Coronary artery (tissue), 2 donors: ENCODE results near the gene LOXL1.

Experiments used
- DNase-seq: peaks from one replicate; pipeline ENCODE4 v3.0.0-alpha.2; 2017; ENCODE audit warnings: low spot score
- H3K27ac ChIP-seq, 2 donors: fragments of 200-600 bp; sonication (generic); one replicate each; pipeline ENCODE4 v1.5.1; 2016 to 2019
- H3K4me3 ChIP-seq: fragments of 200-600 bp; sonication (generic); 2 replicates; pipeline ENCODE4 v1.5.1; 2016; ENCODE audit warnings: mild to moderate bottlenecking, moderate library complexity
- CTCF ChIP-seq: fragments of 200-600 bp; sonication (generic); IDR thresholded peaks from one replicate; pipeline ENCODE4 v1.5.1; 2019; ENCODE audit warnings: antibody characterized with exemption

Gene LOXL1

DNA sequence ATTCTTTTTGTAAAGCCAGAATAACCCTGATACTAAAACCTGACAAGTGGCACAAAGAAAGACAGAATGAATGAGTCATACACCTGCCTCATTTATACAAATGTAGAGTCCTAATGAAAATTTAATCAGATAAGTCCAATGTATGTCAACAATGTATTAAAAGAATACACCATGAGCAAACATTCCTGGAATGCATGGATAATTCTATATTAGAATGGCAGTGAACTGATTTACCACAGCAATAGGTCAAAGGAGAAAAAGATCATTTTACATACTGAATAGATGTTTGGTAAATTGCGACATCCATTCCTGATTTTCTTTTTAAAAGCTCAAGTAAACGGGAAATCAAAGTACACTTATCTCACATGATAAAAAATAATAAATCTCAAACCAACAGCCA, 11.2 kb upstream of the LOXL1 start:
- Histone ChIP-seq H3K27ac (no peak overlapping the region), H3K4me3 (no peak overlapping the region)
- DNase-seq, result no peak
- TF ChIP-seq CTCF, result no peak

DNA sequence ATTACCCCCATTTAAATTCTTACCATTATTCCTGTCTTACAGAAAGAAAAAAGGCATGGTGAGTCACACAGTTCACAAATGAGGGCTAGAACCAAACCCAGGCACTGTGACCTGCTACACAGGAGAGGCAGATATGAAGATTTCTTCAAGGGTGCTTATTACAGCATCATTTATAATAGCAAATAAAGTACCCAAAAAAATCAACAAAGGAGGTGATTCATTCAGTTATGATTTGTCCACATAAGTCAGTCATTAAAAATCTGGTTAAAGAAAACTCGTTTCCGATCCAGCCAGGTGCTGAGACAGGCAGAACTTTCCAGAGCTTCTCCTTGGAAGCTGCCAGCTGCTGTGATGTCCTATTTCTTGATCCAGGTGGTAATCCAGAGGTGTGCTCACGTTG, 7.5 kb upstream of the LOXL1 start:
- Histone ChIP-seq H3K27ac (no peak overlapping the region), H3K4me3 (no peak overlapping the region)
- TF ChIP-seq CTCF, result no peak
- no peak for DNase-seq

DNA sequence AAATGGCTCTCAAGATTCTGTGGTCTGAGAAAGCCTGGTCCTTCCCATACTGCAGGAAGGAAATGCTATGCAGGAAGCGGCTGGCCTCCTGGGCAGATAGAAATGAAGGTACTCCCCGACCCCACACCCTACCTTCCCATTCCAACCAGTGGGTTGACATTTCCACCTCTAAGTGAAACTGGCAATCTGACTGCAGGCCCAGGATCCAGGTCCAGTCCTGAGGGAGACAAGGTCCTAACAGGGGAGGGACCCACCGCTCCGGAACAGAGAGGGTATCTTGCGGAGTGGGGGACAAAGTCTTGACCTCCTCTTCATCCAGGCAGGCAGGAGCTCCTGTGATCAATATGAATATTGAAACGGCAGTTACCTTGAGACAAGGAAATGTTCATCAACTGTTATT, 6.6 kb upstream of the LOXL1 start:
- Histone ChIP-seq H3K4me3 (no peak overlapping the region), H3K27ac (no peak overlapping the region)
- no peak for DNase-seq
- no peak for TF ChIP-seq CTCF

GRCh38 chr15:73921254-73921925, 4.9 kb upstream of the LOXL1 start:
- DNase-seq, result no peak
- Histone ChIP-seq H3K4me3 (no peak overlapping the region), H3K27ac (peak overlapping the region; percentile 95 to 96)
- no peak for TF ChIP-seq CTCF

GRCh38 chr15:73922186-73923151, 3.8 kb upstream of the LOXL1 start:
- peak overlapping the region; percentile 95 to 96 for H3K27ac ChIP-seq
- TF ChIP-seq CTCF, result no peak
- DNase-seq, result no peak
- peak overlapping the region; percentile 54 for H3K4me3 ChIP-seq

DNA sequence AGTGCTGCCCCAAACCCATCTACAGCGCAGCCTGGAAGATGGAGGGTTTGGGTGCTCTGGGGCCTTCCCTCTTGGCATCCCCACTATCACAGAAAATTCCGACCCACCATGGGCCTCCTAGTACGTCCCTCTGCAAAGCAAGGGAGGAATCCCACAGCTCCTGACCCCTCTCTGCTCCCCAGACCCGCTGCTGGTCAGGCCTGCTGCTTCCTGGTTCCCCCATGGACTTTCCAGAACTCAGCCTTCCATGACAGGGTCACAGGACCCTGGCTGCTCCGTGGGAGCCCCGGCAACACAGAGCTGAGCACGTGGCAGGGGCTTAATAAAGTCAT, 3.1 kb upstream of the LOXL1 start:
- peak overlapping the region; percentile 95 to 96 for H3K27ac ChIP-seq
- TF ChIP-seq CTCF, result no peak
- H3K4me3 ChIP-seq, result peak overlapping the region; percentile 54
- DNase-seq, result no peak
